Sigmoid colon (tissue), 4 donors: ENCODE data around the gene USP53.

Source experiments
- EP300 ChIP-seq, 4 donors: sonication (generic); formaldehyde crosslinking; IDR thresholded peaks; one replicate each; pipeline ENCODE4 v1.6.1; 2017; ENCODE audit warnings: antibody characterized with exemption in 4 of 4
- POLR2A ChIP-seq, 2 donors: fragments of 450-650 bp; IDR thresholded peaks; one replicate each; pipeline ENCODE4 v1.6.1; 2016; ENCODE audit warnings: antibody characterized with exemption in 2 of 2, mild to moderate bottlenecking in 2 of 2, moderate library complexity in 2 of 2
- POLR2AphosphoS5 ChIP-seq, 4 donors: sonication (generic); formaldehyde crosslinking; IDR thresholded peaks; one replicate each; pipeline ENCODE4 v1.6.1; 2017; ENCODE audit warnings: antibody characterized with exemption in 4 of 4
- TF ChIP-seq, protein P1 (sequence below), 4 experiments: fragments of 450-650 bp in 3 of 4; fragments of 200-600 bp in 1 of 4; IDR thresholded peaks; one replicate each; pipeline ENCODE4 v1.5.1; 2016 to 2019; ENCODE audit warnings: antibody characterized with exemption in 4 of 4, mild to moderate bottlenecking in 3 of 4, moderate library complexity in 2 of 4

DNA sequence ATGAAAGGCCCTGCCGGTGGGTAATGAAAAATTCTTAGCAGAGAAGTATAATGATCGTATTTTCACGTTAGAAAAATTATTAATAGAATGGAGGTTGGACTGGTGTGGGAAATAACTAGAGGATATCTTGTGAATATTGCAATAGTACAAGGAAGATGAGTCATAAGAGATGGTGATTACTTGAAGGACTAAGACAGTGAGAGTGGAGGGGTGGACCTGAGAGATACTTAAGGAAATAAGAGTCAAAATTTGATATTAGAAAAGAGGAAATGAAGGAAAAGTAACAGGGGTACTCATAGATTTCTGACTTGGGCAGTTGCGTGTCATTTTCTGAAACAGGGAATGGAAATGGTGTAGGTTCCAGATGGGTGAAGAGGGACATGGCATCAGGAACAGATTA lies 1.7 kb upstream of the USP53 start:
- TF ChIP-seq, protein P1, sequence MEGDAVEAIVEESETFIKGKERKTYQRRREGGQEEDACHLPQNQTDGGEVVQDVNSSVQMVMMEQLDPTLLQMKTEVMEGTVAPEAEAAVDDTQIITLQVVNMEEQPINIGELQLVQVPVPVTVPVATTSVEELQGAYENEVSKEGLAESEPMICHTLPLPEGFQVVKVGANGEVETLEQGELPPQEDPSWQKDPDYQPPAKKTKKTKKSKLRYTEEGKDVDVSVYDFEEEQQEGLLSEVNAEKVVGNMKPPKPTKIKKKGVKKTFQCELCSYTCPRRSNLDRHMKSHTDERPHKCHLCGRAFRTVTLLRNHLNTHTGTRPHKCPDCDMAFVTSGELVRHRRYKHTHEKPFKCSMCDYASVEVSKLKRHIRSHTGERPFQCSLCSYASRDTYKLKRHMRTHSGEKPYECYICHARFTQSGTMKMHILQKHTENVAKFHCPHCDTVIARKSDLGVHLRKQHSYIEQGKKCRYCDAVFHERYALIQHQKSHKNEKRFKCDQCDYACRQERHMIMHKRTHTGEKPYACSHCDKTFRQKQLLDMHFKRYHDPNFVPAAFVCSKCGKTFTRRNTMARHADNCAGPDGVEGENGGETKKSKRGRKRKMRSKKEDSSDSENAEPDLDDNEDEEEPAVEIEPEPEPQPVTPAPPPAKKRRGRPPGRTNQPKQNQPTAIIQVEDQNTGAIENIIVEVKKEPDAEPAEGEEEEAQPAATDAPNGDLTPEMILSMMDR (IDR thresholded peaks at IDR 0.05) = no peak
- no peak for TF ChIP-seq EP300 (IDR thresholded peaks at IDR 0.05)
- TF ChIP-seq POLR2A (IDR thresholded peaks at IDR 0.05) = no peak
- no peak for TF ChIP-seq POLR2AphosphoS5 (IDR thresholded peaks at IDR 0.05)
